NB4 (cell line): ENCODE measurements around the gene MYL4.

ENCODE experiments used
- DNase-seq: peaks from one replicate; pipeline ENCODE4 v3.0.0; 2010; ENCODE audit warnings: low read depth
- H3K4me3 ChIP-seq: one replicate; pipeline ENCODE4 v1.5.1; 2011; ENCODE audit warnings: mild to moderate bottlenecking, low read depth, low read length, moderate library complexity
- MYC ChIP-seq: IDR thresholded peaks from 2 replicates; pipeline ENCODE4 v1.6.1; 2011; ENCODE audit warnings: low read depth, low read length
- POLR2A ChIP-seq: IDR thresholded peaks from 2 replicates; pipeline ENCODE4 v1.6.1; 2011; ENCODE audit warnings: mild to moderate bottlenecking; ENCODE audit not compliant: insufficient read length; ENCODE audit errors: extremely low read depth
- TF ChIP-seq, protein P1 (sequence below): IDR thresholded peaks from one replicate; pipeline ENCODE4 v1.5.1; 2012; ENCODE audit warnings: low read depth, low read length
- TF ChIP-seq, protein P2 (sequence below): IDR thresholded peaks from 2 replicates; pipeline ENCODE4 v1.6.1; 2011; ENCODE audit warnings: low read depth, low read length

MYL4 gene

DNA sequence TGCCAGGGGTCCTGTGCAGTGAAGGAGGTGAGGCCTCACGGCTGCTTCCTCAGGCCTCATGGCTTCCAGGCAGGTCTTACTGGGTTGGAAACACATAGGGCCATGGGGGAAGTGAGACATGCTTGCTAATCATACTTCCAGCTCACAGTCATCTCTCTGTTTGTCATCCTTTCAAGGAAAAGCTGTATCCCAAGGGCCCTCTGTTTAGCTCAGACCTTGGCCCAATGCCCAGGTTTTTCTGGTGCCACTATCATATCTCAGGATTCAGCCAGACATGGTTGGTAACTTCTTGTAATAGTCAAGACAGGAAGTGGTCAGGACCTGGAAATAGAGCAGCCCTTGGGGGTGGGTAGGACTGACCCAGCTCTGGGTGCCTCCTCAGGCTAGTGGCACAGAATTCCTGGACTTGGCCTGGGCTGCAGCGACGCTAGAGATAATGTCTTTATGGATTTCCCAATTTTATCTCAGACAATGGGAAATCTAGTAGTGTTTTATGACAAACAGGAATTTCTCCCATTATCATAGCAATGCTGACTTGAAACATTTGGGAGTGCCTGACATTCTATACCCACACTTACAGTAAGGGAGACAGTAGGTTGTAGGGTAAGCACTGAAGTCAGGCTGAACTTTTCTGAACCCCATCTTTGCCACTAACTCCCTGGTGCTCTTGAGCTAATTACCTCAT, 31.0 kb downstream of the MYL4 start:
- H3K4me3 ChIP-seq = no peak overlapping the region
- peak; percentile 80 for DNase-seq
- TF ChIP-seq, protein P1, sequence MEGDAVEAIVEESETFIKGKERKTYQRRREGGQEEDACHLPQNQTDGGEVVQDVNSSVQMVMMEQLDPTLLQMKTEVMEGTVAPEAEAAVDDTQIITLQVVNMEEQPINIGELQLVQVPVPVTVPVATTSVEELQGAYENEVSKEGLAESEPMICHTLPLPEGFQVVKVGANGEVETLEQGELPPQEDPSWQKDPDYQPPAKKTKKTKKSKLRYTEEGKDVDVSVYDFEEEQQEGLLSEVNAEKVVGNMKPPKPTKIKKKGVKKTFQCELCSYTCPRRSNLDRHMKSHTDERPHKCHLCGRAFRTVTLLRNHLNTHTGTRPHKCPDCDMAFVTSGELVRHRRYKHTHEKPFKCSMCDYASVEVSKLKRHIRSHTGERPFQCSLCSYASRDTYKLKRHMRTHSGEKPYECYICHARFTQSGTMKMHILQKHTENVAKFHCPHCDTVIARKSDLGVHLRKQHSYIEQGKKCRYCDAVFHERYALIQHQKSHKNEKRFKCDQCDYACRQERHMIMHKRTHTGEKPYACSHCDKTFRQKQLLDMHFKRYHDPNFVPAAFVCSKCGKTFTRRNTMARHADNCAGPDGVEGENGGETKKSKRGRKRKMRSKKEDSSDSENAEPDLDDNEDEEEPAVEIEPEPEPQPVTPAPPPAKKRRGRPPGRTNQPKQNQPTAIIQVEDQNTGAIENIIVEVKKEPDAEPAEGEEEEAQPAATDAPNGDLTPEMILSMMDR = no peak
- TF ChIP-seq MYC (no peak), POLR2A (no peak)
- TF ChIP-seq, protein P2, sequence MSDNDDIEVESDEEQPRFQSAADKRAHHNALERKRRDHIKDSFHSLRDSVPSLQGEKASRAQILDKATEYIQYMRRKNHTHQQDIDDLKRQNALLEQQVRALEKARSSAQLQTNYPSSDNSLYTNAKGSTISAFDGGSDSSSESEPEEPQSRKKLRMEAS = 0 out of 2 replicates have a peak, but pooled peaks have one; percentile 16

DNA sequence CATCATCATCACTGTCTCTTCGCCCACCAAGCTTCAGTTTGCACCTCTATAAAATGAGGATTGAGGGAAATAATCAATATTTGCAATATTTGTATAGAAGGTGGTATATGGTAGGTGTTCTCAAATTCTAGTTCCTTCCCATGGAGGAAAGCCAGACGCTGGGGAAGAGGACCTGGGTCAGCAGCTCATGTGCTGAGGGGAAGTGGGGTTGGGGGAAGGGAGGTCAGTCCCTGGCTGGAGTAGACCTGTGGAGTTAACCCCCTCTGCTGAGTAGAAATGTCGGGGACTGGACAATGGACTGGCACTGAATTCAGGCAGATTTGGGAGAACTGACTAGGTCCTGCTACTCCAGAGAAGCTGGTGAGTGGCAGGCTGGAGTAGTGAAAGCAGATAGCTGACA, 31.7 kb downstream of the MYL4 start:
- no peak for DNase-seq
- TF ChIP-seq, protein P1 = no peak
- no peak for TF ChIP-seq MYC
- no peak for TF ChIP-seq POLR2A
- TF ChIP-seq, protein P2 = no peak
- H3K4me3 ChIP-seq = no peak overlapping the region

DNA sequence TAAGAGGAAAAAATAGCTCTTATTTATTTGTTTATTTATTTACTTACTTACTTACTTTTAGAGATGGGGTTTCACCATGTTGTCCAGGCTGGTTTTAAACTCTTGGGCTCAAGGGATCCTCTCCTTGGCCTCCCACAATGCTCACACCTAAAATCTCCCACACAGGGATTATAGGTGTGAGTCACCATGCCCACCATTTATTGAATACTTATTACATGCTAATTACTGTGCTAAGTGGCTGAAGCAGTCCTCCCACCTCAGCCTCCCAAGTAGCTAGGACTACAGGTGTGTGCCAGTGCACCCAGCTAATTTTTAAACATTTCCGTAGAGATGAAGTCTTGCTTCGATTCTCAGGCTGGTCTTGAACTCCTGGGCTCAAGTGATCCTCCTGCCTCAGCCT, 33.5 kb downstream of the MYL4 start:
- TF ChIP-seq MYC (no peak), POLR2A (no peak)
- TF ChIP-seq, protein P1 = no peak
- TF ChIP-seq, protein P2 = no peak
- no peak overlapping the region for H3K4me3 ChIP-seq

DNA sequence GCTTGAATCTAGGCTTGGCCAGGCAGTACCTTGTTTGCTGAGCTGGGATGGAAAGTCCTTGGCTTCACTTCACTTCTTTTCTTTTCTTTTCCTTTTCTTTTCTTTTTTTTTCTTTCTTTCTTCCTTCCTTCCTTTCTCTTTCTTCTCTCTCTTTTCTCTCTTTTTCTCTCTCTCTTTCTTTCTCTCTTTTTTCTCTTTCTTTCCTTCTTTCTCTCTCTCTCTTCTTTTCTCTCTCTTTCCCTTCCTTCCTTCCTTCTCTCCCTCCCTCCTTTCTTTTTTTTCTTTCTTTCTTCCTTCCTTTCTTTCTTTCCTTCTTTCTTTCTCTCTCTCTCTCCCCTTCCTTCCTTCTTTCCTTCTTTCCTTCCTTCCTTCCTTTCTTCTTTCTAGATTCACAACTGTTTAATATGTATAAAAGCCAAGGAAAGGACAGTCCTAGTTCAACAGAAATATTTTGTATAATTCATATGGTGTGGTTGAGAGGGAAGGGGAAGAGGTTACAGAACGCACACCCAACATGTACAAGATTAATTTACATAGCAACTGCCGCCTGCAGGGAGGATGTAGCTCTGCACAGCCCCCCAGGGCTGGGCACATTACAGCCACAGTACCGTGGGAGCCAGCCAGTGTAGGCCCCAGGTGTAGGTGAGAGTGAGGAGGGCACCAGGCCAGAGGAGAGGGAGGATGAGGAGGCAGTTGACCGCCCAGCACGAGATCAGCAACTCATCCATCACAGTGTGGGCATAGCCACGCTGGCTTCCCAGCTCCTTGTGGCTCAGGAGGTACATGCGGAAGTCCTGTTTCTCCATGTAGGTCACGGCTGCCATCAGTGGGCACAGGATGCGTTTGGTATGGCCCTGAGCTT, 34.8 kb downstream of the MYL4 start:
- H3K4me3 ChIP-seq = no peak overlapping the region
- TF ChIP-seq POLR2A = no peak
- TF ChIP-seq, protein P1 = no peak
- TF ChIP-seq, protein P2 = no peak
- no peak for TF ChIP-seq MYC
- no peak for DNase-seq

More for the DNA sequence above, 33.5 kb downstream of the MYL4 start:
- DNase-seq = no peak

DNA sequence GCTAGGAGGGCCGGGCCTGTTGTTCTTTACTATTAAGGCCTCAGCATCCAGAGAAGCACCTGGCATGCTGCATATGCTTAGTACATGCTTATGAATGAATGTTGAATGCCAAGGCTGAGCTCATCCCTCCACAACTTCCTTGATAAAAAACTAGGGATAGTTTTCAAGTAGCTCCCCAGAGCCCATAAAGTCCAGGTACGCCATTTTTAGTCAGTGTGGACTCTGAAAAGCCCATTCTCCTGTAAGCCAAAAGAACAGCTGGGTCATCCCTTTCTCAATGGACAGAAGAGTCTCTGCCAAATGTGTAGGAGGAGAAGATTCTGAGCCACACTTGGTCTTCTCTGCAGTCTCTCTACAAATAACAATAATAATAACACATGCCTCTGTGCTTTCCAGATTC, 35.5 kb downstream of the MYL4 start:
- H3K4me3 ChIP-seq = no peak overlapping the region
- DNase-seq = no peak
- no peak for TF ChIP-seq POLR2A
- TF ChIP-seq MYC = no peak
- TF ChIP-seq, protein P2 = no peak
- TF ChIP-seq, protein P1 = no peak
